NCI-H2081 treated with DMSO at 0.1 percent for 48 hours (cell line): Measurements from ENCODE around the gene GREB1L.

Experiments used
- DNase-seq: peaks from one replicate; lab custom pipeline; 2025; lab: John Stamatoyannopoulos, UW

Gene GREB1L

GRCh38 chr18:21449367-21450290 lies 207.6 kb downstream of the GREB1L start:
- DNase-seq = no peak

- DNase-seq = no peak
These were observed 208.5 kb downstream of the GREB1L start for GRCh38 chr18:21450503-21450902.

- no peak for DNase-seq
These were observed 208.9 kb downstream of the GREB1L start for GRCh38 chr18:21450913-21451312.

- no peak for DNase-seq
These were observed 209.8 kb downstream of the GREB1L start for GRCh38 chr18:21451851-21452250.

- no peak for DNase-seq
These were observed 210.3 kb downstream of the GREB1L start for GRCh38 chr18:21452276-21452780.

- DNase-seq = no peak
These were observed 210.9 kb downstream of the GREB1L start for GRCh38 chr18:21452796-21453510.

GRCh38 chr18:21453511-21453901 lies 211.5 kb downstream of the GREB1L start:
- DNase-seq = no peak

GRCh38 chr18:21454725-21455124 lies 212.7 kb downstream of the GREB1L start:
- DNase-seq = no peak

GRCh38 chr18:21456428-21457178 lies 214.6 kb downstream of the GREB1L start:
- no peak for DNase-seq

- no peak for DNase-seq
These were observed 215.1 kb downstream of the GREB1L start for GRCh38 chr18:21457179-21457535.

GRCh38 chr18:21458310-21458709 lies 216.3 kb downstream of the GREB1L start:
- no peak for DNase-seq

GRCh38 chr18:21458788-21459187 lies 216.8 kb downstream of the GREB1L start:
- DNase-seq = no peak

GRCh38 chr18:21459706-21460286 lies 217.8 kb downstream of the GREB1L start:
- no peak for DNase-seq

- DNase-seq = no peak
These were observed 219.4 kb downstream of the GREB1L start for GRCh38 chr18:21461460-21461859.

- DNase-seq = no peak
These were observed 221.7 kb downstream of the GREB1L start for GRCh38 chr18:21463718-21464117.

- no peak for DNase-seq
These were observed 226.6 kb downstream of the GREB1L start for GRCh38 chr18:21468514-21469164.

- DNase-seq = no peak
These were observed 230.7 kb downstream of the GREB1L start for GRCh38 chr18:21472741-21473140.

- DNase-seq = no peak
These were observed 232.6 kb downstream of the GREB1L start for GRCh38 chr18:21474621-21475020.

- no peak for DNase-seq
These were observed 237.7 kb downstream of the GREB1L start for GRCh38 chr18:21479721-21480120.

- DNase-seq = no peak
These were observed 239.7 kb downstream of the GREB1L start for GRCh38 chr18:21481739-21482138.

- no peak for DNase-seq
These were observed 241.0 kb downstream of the GREB1L start for GRCh38 chr18:21483051-21483450.
